Limb (tissue), 2 donors: ENCODE results near the gene OR6C6.
"Not testable (repeated sequence)": the region's sequence is repeated elsewhere in the genome, so short reads cannot be mapped to it uniquely, and the experiment has no call there.

Experiments used
- DNase-seq, 2 donors: peaks; one replicate each; pipeline ENCODE4 v3.0.0-alpha.2; 2016; ENCODE audit errors: extremely low spot score in 2 of 2

The OR6C6 gene

DNA sequence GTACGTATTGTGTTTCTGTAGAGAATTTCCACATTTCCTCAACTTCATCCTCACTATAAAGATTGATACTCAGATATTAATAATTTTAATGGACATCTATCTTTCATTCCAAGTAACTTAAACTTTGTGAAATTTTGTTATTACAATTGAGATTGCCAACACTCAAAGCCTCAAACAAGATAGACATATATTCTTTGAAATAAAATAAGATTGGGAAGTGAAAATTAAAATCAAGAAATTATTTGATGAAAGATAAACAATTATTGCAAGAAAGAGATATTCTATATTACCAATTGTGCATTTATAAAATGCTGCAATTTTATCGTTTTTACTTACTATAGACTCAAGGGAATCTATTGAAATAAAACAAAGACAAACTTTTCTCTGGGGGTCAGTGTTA, at the start of gene OR6C6:
Gene OR6C6, minus strand, starts transcription at position 101 of the 400 bp plus-strand sequence. CDS start 1,337 bp downstream, outside the sequence.
- DNase-seq, result no peak

DNA sequence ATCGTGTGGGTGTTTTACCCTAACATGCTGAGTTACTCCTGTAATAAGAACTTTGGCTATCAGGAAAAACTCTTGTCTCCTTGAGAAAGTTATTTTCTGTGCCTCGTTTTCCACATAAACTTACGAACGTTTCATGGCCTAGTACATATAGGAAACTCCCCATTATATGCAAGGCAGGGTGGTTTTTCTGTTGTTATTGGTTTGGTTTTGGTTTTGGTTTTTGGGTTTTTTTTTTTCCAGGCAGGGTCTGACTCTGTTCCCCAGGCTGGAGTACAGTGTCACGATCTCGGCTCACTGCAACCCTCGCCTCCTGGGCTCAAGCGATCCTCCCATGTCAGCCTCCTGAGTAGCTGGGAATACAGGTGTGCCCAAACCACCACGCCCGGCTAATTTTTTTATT, 39.6 kb upstream of the OR6C6 start:
- no peak for DNase-seq

DNA sequence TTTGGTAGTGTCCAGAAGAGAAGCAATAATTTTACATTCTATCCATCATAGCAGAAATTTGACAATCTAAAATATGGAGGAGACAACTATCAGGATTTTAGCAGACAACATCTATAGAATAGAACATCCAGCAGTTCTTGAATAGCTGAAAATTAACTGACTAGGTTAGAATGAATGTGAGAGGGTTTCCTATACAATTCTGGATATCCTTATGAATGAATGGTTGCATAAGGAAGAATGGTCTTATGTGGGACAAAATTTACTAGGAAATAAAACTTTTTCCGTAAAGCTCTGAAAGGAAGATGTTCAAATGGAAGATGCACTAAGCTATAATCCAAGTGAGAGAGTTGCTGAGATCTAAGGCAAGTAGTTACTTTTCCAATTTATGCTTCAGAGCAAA, 34.1 kb upstream of the OR6C6 start, which contains the start of gene OR6C3:
Gene OR6C3, plus strand, starts transcription at position 301 of the 400 bp plus-strand sequence. CDS start 955 bp downstream, outside the sequence.
- DNase-seq, result no peak

DNA sequence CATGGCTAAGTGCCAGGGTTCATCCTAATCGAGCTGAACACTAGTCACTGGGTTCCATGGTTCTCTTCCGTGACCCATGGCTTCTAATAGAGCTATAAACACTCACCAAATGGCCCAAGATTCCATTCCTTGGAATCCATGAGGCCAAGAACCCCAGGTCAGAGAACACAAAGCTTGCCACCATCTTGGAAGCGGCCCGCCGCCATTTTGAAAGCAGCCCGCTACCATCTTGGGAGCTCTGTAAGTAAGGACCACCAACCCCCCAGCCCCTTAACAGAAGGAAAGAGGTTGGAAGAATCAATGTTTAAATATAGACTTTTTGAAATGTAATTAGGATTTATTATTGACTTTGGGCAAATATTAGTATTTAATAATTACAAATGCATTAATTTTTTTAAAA, 29.4 kb upstream of the OR6C6 start:
- DNase-seq, result not testable (repeated sequence)

DNA sequence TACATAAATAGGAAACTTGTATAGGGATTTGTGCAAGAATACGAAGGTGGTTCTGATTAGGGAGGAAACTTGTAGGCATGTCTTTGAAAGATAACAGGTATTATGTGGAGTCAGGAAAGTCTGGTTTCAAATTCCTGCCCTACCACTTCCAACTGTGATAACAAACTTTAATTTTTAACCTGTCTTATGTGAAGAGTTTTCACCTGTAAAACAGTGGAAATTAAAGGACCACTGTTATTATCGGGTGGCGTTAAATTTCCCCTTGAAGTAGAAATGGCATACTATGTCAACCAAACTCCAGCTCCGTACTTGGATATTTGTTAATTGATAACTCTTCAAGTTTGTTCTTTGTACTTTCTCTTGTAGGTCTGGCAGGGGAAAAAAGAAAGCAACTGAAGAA, 23.8 kb upstream of the OR6C6 start:
- no peak for DNase-seq

DNA sequence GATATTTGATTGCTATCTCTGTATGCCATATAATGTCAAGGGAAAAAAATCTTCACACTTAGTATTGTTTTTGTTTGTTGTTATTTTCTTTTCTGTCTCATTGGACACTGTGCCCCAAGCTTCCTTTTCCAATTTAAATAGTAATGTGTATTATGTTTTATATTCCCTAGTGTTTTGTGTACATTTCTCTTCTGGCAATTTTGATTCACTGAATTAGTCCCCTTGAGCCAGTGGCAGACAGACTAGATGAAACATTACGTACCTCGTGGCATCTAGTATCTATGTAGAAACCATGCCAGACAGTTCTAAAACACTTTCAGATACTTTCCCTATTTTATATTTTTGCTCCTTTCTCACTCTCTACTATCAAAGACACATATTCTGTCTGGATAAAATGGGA, 17.7 kb upstream of the OR6C6 start, which contains the start of gene OR6C1:
Gene OR6C1, plus strand, starts transcription at position 301 of the 400 bp plus-strand sequence. CDS start 6,257 bp downstream, outside the sequence.
- DNase-seq, result no peak

DNA sequence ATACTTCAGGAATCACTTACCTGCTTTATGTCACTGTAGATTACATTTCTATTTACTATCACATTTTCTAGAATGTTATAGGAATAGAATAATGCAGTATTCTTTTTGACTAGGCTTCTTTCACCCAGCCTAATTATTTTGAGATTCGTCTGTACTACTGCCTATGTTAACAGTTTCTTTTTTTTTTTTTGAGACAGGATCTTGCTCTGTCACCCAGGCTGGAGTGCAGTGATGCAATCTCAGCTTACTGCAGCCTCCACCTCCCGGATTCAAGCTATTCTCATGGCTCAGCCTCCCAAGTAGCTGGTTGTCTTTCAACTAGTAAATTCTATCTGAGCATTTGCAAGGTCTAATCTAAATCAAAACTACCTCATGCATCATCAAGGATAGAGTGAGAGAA, 6.4 kb downstream of the OR6C6 start:
- DNase-seq, result no peak

DNA sequence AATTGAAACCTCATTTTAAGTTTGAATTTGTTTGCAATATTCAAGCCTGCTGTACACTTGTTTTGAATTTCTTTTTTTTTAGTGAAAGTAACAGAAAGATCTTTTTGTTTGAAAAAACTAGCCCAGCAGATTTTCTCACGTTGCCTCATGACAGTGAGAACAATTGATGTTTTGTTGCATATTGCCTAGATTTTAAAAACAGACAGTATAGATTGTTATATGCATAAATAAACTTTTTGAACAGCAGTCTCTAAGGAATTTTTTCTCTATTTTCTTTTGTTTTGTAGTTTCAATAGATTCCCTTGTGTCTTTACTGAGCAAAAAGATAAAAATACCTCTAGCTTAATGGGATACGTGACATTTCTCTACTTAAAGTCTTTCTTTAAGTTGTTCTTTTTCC, 15.4 kb downstream of the OR6C6 start:
- DNase-seq, result no peak

DNA sequence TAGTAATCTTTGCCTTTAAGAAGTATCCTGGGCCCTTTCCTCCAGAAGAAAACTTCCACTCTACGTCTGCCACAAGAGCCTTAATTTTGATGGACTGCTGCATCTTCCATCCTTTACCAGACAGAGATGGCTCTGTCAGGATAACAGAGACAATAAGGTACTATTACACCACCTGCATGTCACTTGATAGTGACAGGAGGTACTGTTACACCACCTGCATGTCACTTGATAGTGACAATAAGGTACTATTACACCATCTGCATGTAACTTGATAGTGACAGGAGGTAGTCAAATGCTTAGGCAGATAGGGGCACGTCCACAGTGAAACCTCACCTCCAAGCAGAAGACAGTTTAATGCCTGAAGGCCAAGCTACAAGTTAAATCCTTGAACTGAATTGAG, 38.1 kb downstream of the OR6C6 start:
- no peak for DNase-seq

DNA sequence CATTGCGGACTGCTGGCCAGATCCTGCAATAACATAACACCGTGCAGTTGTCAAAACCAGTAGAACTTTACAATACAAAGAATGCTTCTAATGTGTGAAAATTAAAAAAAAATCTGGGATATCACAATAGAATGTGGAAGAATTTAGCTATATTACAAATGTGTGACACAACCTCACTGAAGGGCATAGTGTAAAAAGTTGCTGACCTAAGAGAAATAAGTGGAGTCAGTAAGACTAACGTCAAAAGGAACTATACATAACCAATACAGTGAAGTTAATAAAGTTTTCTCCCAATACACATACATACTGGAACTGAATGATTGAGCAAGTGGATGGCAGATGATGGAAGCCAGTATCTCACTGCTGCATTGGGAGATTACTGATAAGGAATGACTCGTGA, 39.5 kb downstream of the OR6C6 start:
- no peak for DNase-seq

DNA sequence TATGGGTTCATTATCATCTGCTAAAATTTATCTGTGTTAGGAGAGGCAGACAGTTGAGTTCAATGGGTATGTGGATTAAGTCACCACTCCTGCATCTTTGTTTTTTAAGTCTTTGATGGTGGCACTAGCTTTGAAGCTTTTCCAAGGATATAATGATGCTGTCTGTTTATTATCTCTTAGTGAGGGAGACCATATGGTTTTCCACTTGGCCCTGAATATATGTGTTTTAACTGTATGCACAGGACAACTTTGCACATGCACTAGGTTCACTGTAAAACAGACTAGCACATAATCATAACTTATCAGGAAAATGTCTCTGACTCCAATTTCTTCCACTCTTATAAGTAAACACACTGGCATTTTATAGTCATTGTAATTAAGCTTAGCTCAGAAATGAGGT, 43.1 kb downstream of the OR6C6 start:
- no peak for DNase-seq

DNA sequence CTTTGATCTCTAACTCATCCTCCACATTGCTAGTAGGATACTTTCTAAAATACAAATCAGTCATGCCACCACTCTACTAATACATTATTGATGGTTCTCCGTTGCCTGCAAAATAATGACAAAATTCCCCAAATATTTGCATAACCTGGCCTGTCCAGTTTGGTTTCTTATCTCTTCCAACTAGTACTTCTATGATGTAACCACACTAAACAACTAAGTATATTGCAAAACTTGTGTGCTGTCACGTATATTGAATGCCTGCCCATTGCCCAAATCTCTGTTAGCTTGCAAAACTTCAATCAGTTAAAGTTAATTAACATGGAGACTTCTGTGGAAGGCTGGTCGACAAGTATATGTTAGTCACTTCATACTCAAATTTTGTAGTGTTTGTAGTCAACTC, 45.4 kb downstream of the OR6C6 start:
- DNase-seq, result no peak

DNA sequence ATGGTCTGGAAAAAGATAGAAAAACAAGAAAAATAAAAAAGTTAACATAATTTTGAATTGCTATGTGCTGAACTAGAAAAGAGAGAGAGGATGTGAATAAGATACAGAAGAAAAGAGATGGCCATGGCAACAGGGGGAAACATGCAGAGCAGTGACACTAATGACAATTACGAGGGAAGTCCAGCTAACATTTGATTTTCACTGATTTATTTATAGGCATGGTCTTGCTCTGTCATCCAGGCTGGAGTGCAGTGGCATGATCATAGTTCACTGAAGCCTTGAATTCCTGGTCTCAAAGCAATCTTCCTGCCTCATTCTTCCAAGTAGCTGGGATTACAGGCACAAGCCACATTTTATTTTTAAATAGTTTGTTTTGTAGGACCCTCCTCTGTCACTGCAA, 50.2 kb downstream of the OR6C6 start:
- DNase-seq, result no peak

DNA sequence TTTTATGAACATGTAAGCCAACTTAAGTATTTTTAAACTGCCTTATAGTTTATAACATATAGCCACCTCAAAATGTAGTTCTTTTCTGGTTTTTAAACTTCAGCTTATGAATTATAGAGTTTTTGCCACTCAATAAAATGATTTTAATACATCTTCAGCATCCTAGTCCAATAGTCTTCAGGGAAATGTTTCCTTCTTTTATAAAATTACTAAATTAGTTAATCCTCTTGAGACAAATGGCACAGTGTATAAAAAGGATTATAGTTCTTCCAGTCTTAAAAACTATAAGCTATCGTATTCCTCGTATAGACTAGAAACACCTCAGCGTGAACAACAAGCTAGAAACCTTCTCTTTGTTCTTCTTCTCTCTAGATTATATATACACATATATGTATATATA, 52.1 kb downstream of the OR6C6 start, which contains the start of gene OR6C74:
Gene OR6C74, plus strand, starts transcription at position 301 of the 400 bp plus-strand sequence. CDS start 2,679 bp downstream, outside the sequence.
- no peak for DNase-seq
